Fibroblast of lung (primary cell): ENCODE data around the gene SDHB. TPM values are rescaled to one million over a fixed set of nuclear protein-coding genes. Genes with fewer than 3 reads are reported as not detected.

Source experiments
- DNase-seq, 2 donors: peaks; one replicate each; pipeline versions ENCODE4 v3.0.0 to v3.0.0-alpha.2; 2010; ENCODE audit warnings: low read depth in 2 of 2
- H2AFZ ChIP-seq: 2 replicates; pipeline ENCODE4 v1.5.1; 2012; ENCODE audit warnings: low read length, control low read depth, inconsistent platforms
- H3K27ac ChIP-seq: 2 replicates; pipeline ENCODE4 v1.5.1; 2011; ENCODE audit warnings: low read length, control low read depth; ENCODE audit not compliant: insufficient read depth
- H3K27me3 ChIP-seq: 2 replicates; pipeline ENCODE4 v1.5.1; 2011; ENCODE audit warnings: mild to moderate bottlenecking, low read length; ENCODE audit not compliant: control insufficient read depth, insufficient read depth
- H3K36me3 ChIP-seq: 2 replicates; pipeline ENCODE4 v1.5.1; 2011; ENCODE audit warnings: low read length; ENCODE audit not compliant: control insufficient read depth, insufficient read depth
- H3K4me1 ChIP-seq: 2 replicates; pipeline ENCODE4 v1.5.1; 2011; ENCODE audit warnings: low read length; ENCODE audit not compliant: control insufficient read depth, insufficient read depth; ENCODE audit errors: extremely low read depth
- H3K4me2 ChIP-seq: 2 replicates; pipeline ENCODE4 v1.5.1; 2011; ENCODE audit warnings: low read length, control low read depth; ENCODE audit not compliant: insufficient read depth; ENCODE audit errors: extremely low read depth
- H3K4me3 ChIP-seq, 4 experiments: fragments of 200-600 bp in 1 of 4; sonication (generic) in 1 of 4; replicated peaks in 1 of 4; 2 replicates each; pipeline ENCODE4 v1.5.1; 2011 to 2016; ENCODE audit warnings: low read length in 4 of 4, low read depth in 3 of 4, mild to moderate bottlenecking in 3 of 4, control low read depth in 2 of 4, inconsistent platforms in 1 of 4, mixed read lengths in 1 of 4; ENCODE audit not compliant: insufficient read depth in 1 of 4; ENCODE audit errors: control extremely low read depth in 1 of 4
- H3K79me2 ChIP-seq: 2 replicates; pipeline ENCODE4 v1.5.1; 2012; ENCODE audit warnings: mild to moderate bottlenecking, low read length, inconsistent platforms; ENCODE audit not compliant: control insufficient read depth, insufficient read depth
- H3K9ac ChIP-seq: 2 replicates; pipeline ENCODE4 v1.5.1; 2011; ENCODE audit warnings: mild to moderate bottlenecking, low read length, control low read depth; ENCODE audit not compliant: insufficient read depth
- H3K9me3 ChIP-seq: 2 replicates; pipeline ENCODE4 v1.5.1; 2012; ENCODE audit warnings: low read depth, low read length; ENCODE audit not compliant: control insufficient read depth, insufficient read depth
- H4K20me1 ChIP-seq: 2 replicates; pipeline ENCODE4 v1.5.1; 2011; ENCODE audit warnings: low read length; ENCODE audit not compliant: control insufficient read depth, insufficient read depth; ENCODE audit errors: extremely low read depth
- CTCF ChIP-seq, 2 donors: IDR thresholded peaks in 1 of 2; conservative IDR thresholded peaks in 1 of 2; 1 replicate in 1 of 2; 2 replicates in 1 of 2; pipeline ENCODE4 v1.5.1; 2011 to 2012; ENCODE audit warnings: low read length in 2 of 2, control low read depth in 1 of 2, inconsistent platforms in 1 of 2, low read depth in 1 of 2, mild to moderate bottlenecking in 1 of 2
- EZH2 ChIP-seq: IDR thresholded peaks from 2 replicates; pipeline ENCODE4 v1.5.1; 2012; ENCODE audit warnings: low read length, control low read depth, mild to moderate bottlenecking; ENCODE audit errors: missing control alignments
- polyA plus RNA-seq, 2 donors: library from polyadenylated mRNA; depleted of rRNA in 1 of 2; stranded (reverse) in 1 of 2; unstranded in 1 of 2; fragments of >200 nt; gene quantifications; 2 replicates each; pipeline ENCODE4 v1.2.1, GENCODE V29; 2011 to 2012; ENCODE audit warnings: missing spikeins in 1 of 2
- total RNA-seq: library from RNA; depleted of rRNA; stranded (reverse); fragments of >200 nt; gene quantifications from 2 replicates; pipeline ENCODE4 v1.2.1, GENCODE V29; 2014

The SDHB gene
- total and polyA plus RNA-seq, 2 donors (not counting 1 experiment from before 2014, with no cell fraction given) = 136 to 170 TPM

- no peaks in the 10 kb centered on the region for H4K20me1 ChIP-seq
- H3K4me1 ChIP-seq = no peaks in the 10 kb centered on the region
- no peak overlapping the region for H3K4me3 ChIP-seq
- no peak overlapping the region for H3K9ac ChIP-seq
- no peak overlapping the region for H2AFZ ChIP-seq
- H3K36me3 ChIP-seq = no peaks in the 10 kb centered on the region
- TF ChIP-seq CTCF (conservative IDR thresholded peaks at IDR 0.05 in 1 of 2, IDR thresholded peaks at IDR 0.05 in 1 of 2; ENCODE audit: low read depth in 1 of 2, low read length in 2 of 2) = no peak
- no peak for TF ChIP-seq EZH2
- no peak overlapping the region for H3K4me2 ChIP-seq
- no peak overlapping the region for H3K27ac ChIP-seq
- DNase-seq = no peak
- H3K9me3 ChIP-seq = no peaks in the 10 kb centered on the region
- H3K79me2 ChIP-seq = no peaks in the 10 kb centered on the region
- H3K27me3 ChIP-seq = peaks cover 3% of the 10 kb centered on the region
Observed at GRCh38 chr1:17097147-17097546, 43.3 kb upstream of the SDHB start.

- Histone ChIP-seq H3K9ac (no peak overlapping the region), H3K27me3 (peaks cover 3% of the 10 kb centered on the region)
- TF ChIP-seq CTCF (conservative IDR thresholded peaks at IDR 0.05 in 1 of 2, IDR thresholded peaks at IDR 0.05 in 1 of 2; ENCODE audit: low read depth in 1 of 2, low read length in 2 of 2) (no peak), EZH2 (no peak)
Observed at GRCh38 chr1:17096584-17096983, 42.8 kb upstream of the SDHB start.

GRCh38 chr1:17095141-17095540 lies 41.3 kb upstream of the SDHB start:
- H3K9me3 ChIP-seq = no peaks in the 10 kb centered on the region
- H3K79me2 ChIP-seq = no peaks in the 10 kb centered on the region
- no peak overlapping the region for H2AFZ ChIP-seq
- no peak for DNase-seq
- no peak overlapping the region for H3K9ac ChIP-seq
- H3K27me3 ChIP-seq = peaks cover 3% of the 10 kb centered on the region
- H3K36me3 ChIP-seq = no peaks in the 10 kb centered on the region
- no peak for TF ChIP-seq CTCF (conservative IDR thresholded peaks at IDR 0.05 in 1 of 2, IDR thresholded peaks at IDR 0.05 in 1 of 2; ENCODE audit: low read depth in 1 of 2, low read length in 2 of 2)
- no peak for TF ChIP-seq EZH2
- no peak overlapping the region for H3K27ac ChIP-seq
- H3K4me2 ChIP-seq = no peak overlapping the region
- no peaks in the 10 kb centered on the region for H3K4me1 ChIP-seq
- no peak overlapping the region for H3K4me3 ChIP-seq
- H4K20me1 ChIP-seq = no peaks in the 10 kb centered on the region

More at GRCh38 chr1:17096584-17096983, 42.8 kb upstream of the SDHB start:
- H3K4me2 ChIP-seq = no peak overlapping the region
- no peaks in the 10 kb centered on the region for H3K36me3 ChIP-seq
- no peaks in the 10 kb centered on the region for H4K20me1 ChIP-seq
- no peak overlapping the region for H3K4me3 ChIP-seq
- H3K4me1 ChIP-seq = no peaks in the 10 kb centered on the region
- no peak for DNase-seq
- H2AFZ ChIP-seq = no peak overlapping the region
- H3K79me2 ChIP-seq = no peaks in the 10 kb centered on the region
- no peaks in the 10 kb centered on the region for H3K9me3 ChIP-seq
- no peak overlapping the region for H3K27ac ChIP-seq
